Measurements from ENCODE around the gene TWIST2. TPM values are rescaled to one million over a fixed set of nuclear protein-coding genes. Genes with fewer than 3 reads are reported as not detected.

TWIST2 gene
- total and polyA plus RNA-seq, 9 donors, result 14.2 to 104 (median 32.7) TPM

GRCh38 chr2:238873381-238873801 lies 25.5 kb downstream of the TWIST2 start:
- H3K27ac ChIP-seq, result no peak overlapping the region
- H3K9me3 ChIP-seq, result no peaks in the 10 kb centered on the region
- peak in 2 of 5 donors; percentile 12 to 13 for DNase-seq
- H3K4me3 ChIP-seq, result no peak overlapping the region
- 94% methylated on average over 16 of the region's 16 CpGs for WGBS, 3 donors
- H3K36me3 ChIP-seq, result no peaks in the 10 kb centered on the region
- intact Hi-C loops (cut with DNase I), result no loop called here
- peaks cover 18% of the 10 kb centered on the region for H3K4me1 ChIP-seq (ENCODE audit: insufficient read depth)
- no peaks in the 10 kb centered on the region for H3K27me3 ChIP-seq
- TF ChIP-seq EP300 (IDR thresholded peaks at IDR 0.05) (no peak), POLR2A (IDR thresholded peaks at IDR 0.05) (no peak)
- TF ChIP-seq, protein P1, sequence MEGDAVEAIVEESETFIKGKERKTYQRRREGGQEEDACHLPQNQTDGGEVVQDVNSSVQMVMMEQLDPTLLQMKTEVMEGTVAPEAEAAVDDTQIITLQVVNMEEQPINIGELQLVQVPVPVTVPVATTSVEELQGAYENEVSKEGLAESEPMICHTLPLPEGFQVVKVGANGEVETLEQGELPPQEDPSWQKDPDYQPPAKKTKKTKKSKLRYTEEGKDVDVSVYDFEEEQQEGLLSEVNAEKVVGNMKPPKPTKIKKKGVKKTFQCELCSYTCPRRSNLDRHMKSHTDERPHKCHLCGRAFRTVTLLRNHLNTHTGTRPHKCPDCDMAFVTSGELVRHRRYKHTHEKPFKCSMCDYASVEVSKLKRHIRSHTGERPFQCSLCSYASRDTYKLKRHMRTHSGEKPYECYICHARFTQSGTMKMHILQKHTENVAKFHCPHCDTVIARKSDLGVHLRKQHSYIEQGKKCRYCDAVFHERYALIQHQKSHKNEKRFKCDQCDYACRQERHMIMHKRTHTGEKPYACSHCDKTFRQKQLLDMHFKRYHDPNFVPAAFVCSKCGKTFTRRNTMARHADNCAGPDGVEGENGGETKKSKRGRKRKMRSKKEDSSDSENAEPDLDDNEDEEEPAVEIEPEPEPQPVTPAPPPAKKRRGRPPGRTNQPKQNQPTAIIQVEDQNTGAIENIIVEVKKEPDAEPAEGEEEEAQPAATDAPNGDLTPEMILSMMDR (IDR thresholded peaks at IDR 0.05), result no peak

DNA sequence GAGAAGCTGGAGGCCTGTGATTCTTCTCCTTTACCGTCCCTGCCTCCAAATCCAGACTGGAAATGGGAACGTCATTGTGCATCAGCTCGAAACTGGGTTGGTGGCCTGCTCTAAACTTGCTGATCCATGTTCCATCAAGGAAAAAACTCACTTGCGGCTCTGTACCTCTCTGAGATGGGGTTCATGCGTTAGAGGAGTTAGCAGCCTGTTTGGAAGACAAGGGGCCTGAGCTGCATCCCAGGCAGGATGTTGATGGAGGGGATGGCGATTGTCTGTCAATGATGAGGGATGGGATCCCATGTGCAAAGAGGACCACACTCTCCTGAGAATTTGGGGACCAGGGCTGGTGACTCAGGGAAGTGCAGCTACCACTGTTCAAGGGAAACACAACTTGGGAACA lies 26.0 kb downstream of the TWIST2 start:
- TF ChIP-seq, protein P1 (IDR thresholded peaks at IDR 0.05), result no peak
- no peak for TF ChIP-seq EP300 (IDR thresholded peaks at IDR 0.05)
- TF ChIP-seq POLR2A (IDR thresholded peaks at IDR 0.05), result no peak
- peaks cover 13% of the 10 kb centered on the region for H3K4me1 ChIP-seq (ENCODE audit: insufficient read depth)
- DNase-seq, result peak in 1 of 5 donors; percentile 6
- H3K4me3 ChIP-seq, result no peak overlapping the region
- WGBS, 3 donors, result 88 to 97% (median 95%) methylated on average over 6 of the region's 6 CpGs
- no peaks in the 10 kb centered on the region for H3K27me3 ChIP-seq
- no peak overlapping the region for H3K27ac ChIP-seq
- no peaks in the 10 kb centered on the region for H3K36me3 ChIP-seq
- H3K9me3 ChIP-seq, result no peaks in the 10 kb centered on the region
- intact Hi-C loops (cut with DNase I), result no loop called here

- intact Hi-C loops (cut with DNase I), result no loop called here
- peak in 2 of 5 donors; percentile 9 for DNase-seq
- WGBS, 3 donors, result 83 to 91% (median 87%) methylated on average over 11 of the region's 11 CpGs
- Histone ChIP-seq H3K27me3 (no peaks in the 10 kb centered on the region), H3K36me3 (no peaks in the 10 kb centered on the region), H3K4me1 (ENCODE audit: insufficient read depth) (peaks cover 10% of the 10 kb centered on the region), H3K27ac (no peak overlapping the region), H3K4me3 (no peak overlapping the region), H3K9me3 (no peaks in the 10 kb centered on the region)
- TF ChIP-seq EP300 (IDR thresholded peaks at IDR 0.05) (no peak), POLR2A (IDR thresholded peaks at IDR 0.05) (no peak)
- TF ChIP-seq, protein P1 (IDR thresholded peaks at IDR 0.05), result no peak
Measured at GRCh38 chr2:238874330-238875050, 26.6 kb downstream of the TWIST2 start.

GRCh38 chr2:238875101-238875470 lies 27.2 kb downstream of the TWIST2 start:
- Histone ChIP-seq H3K27me3 (no peaks in the 10 kb centered on the region), H3K9me3 (no peaks in the 10 kb centered on the region), H3K27ac (no peak overlapping the region), H3K4me1 (ENCODE audit: insufficient read depth) (peaks cover 6% of the 10 kb centered on the region), H3K4me3 (no peak overlapping the region), H3K36me3 (no peaks in the 10 kb centered on the region)
- 83 to 98% (median 91%) methylated on average over 3 of the region's 3 CpGs for WGBS, 3 donors
- intact Hi-C loops (cut with DNase I), result no loop called here
- TF ChIP-seq POLR2A (IDR thresholded peaks at IDR 0.05) (no peak), EP300 (IDR thresholded peaks at IDR 0.05) (no peak)
- TF ChIP-seq, protein P1 (IDR thresholded peaks at IDR 0.05), result no peak
- DNase-seq, result peak in 2 of 5 donors; percentile 8 to 52
